Astrocyte (in vitro differentiated cells and primary cell): ENCODE measurements around the gene MYMK. TPM values are rescaled to one million over a fixed set of nuclear protein-coding genes. Genes with fewer than 3 reads are reported as not detected.

Source experiments
- DNase-seq: peaks from one replicate; pipeline ENCODE4 v3.0.0-alpha.2; 2010; ENCODE audit warnings: low read depth
- FAIRE-seq: peaks from 2 replicates; lab custom pipeline; 2011; peaks lifted over from hg19 to GRCh38; lab: Jason Lieb, UNC
- H2AFZ ChIP-seq: 2 replicates; pipeline ENCODE4 v1.6.0; 2012; ENCODE audit warnings: low read depth, low read length, inconsistent platforms
- H3K27ac ChIP-seq: 2 replicates; pipeline ENCODE4 v1.5.1; 2011; ENCODE audit warnings: low read depth, low read length, inconsistent platforms
- H3K27me3 ChIP-seq: 2 replicates; pipeline ENCODE4 v1.6.0; 2011; ENCODE audit warnings: low read length, inconsistent platforms; ENCODE audit not compliant: insufficient read depth
- H3K36me3 ChIP-seq: 2 replicates; pipeline ENCODE4 v1.5.1; 2011; ENCODE audit warnings: low read length, inconsistent platforms; ENCODE audit not compliant: insufficient read depth
- H3K4me1 ChIP-seq: 2 replicates; pipeline ENCODE4 v1.5.1; 2011; ENCODE audit warnings: low read length, inconsistent platforms; ENCODE audit not compliant: insufficient read depth
- H3K4me2 ChIP-seq: 2 replicates; pipeline ENCODE4 v1.6.0; 2012; ENCODE audit warnings: low read length, inconsistent platforms
- H3K4me3 ChIP-seq: 2 replicates; pipeline ENCODE4 v1.5.1; 2011; ENCODE audit warnings: low read depth, mild to moderate bottlenecking, low read length, inconsistent platforms; ENCODE audit not compliant: insufficient read depth
- H3K79me2 ChIP-seq: 2 replicates; pipeline ENCODE4 v1.6.0; 2012; ENCODE audit warnings: mild to moderate bottlenecking, low read length, inconsistent platforms; ENCODE audit not compliant: insufficient read depth
- H3K9ac ChIP-seq: 2 replicates; pipeline ENCODE4 v1.6.0; 2012; ENCODE audit warnings: mild to moderate bottlenecking, low read length, inconsistent platforms
- H3K9me3 ChIP-seq: 2 replicates; pipeline ENCODE4 v1.5.1; 2012; ENCODE audit warnings: low read depth, mild to moderate bottlenecking, low read length, inconsistent platforms; ENCODE audit not compliant: insufficient read depth
- H4K20me1 ChIP-seq: 2 replicates; pipeline ENCODE4 v1.6.0; 2012; ENCODE audit warnings: low read length, inconsistent platforms; ENCODE audit not compliant: insufficient read depth
- H3K27ac Mint-ChIP-seq: one replicate; pipeline ENCODE4 v1.8.0; 2021; ENCODE audit warnings: mild to moderate bottlenecking, mixed read lengths; ENCODE audit not compliant: unreplicated experiment
- H3K27me3 Mint-ChIP-seq: one replicate; pipeline ENCODE4 v1.8.0; 2021; ENCODE audit warnings: low read depth, mixed read lengths; ENCODE audit not compliant: unreplicated experiment
- H3K36me3 Mint-ChIP-seq: one replicate; pipeline ENCODE4 v1.8.0; 2021; ENCODE audit warnings: low read depth, mixed read lengths; ENCODE audit not compliant: unreplicated experiment
- H3K4me1 Mint-ChIP-seq: one replicate; pipeline ENCODE4 v1.8.0; 2021; ENCODE audit warnings: low read depth, mixed read lengths; ENCODE audit not compliant: unreplicated experiment
- H3K4me3 Mint-ChIP-seq: one replicate; pipeline ENCODE4 v1.8.0; 2021; ENCODE audit warnings: mild to moderate bottlenecking, moderate library complexity, mixed read lengths; ENCODE audit not compliant: unreplicated experiment
- H3K9me3 Mint-ChIP-seq: one replicate; pipeline ENCODE4 v1.8.0; 2021; ENCODE audit warnings: mild to moderate bottlenecking, mixed read lengths; ENCODE audit not compliant: unreplicated experiment
- CTCF ChIP-seq: IDR thresholded peaks from 2 replicates; pipeline ENCODE4 v1.5.1; 2011; ENCODE audit warnings: low read depth, mild to moderate bottlenecking, inconsistent platforms, low read length, moderate library complexity; ENCODE audit not compliant: insufficient read depth
- EZH2 ChIP-seq: IDR thresholded peaks from 2 replicates; pipeline ENCODE4 v1.6.1; 2012; ENCODE audit warnings: mild to moderate bottlenecking, low read length, inconsistent platforms; ENCODE audit not compliant: insufficient read depth
- total RNA-seq: library from RNA; stranded (reverse); gene quantifications from 2 replicates; pipeline ENCODE4 v1.2.1, GENCODE V29; 2021

MYMK gene
- total RNA-seq, 1 donor from 2014 or later, result not detected

GRCh38 chr9:133492061-133493021 is 32.4 kb downstream of the MYMK start:
- Mint-ChIP-seq H3K27me3 (peaks cover 16% of the 10 kb centered on the region), H3K9me3 (peaks cover 2% of the 10 kb centered on the region), H3K27ac (no peak overlapping the region), H3K36me3 (no peaks in the 10 kb centered on the region), H3K4me1 (peaks cover 10% of the 10 kb centered on the region), H3K4me3 (no peak overlapping the region)
- Histone ChIP-seq H3K9ac (no peak overlapping the region), H3K9me3 (no peaks in the 10 kb centered on the region), H2AFZ (no peak overlapping the region), H3K4me2 (no peak overlapping the region), H3K79me2 (no peaks in the 10 kb centered on the region), H4K20me1 (no peaks in the 10 kb centered on the region), H3K4me3 (no peak overlapping the region), H3K27ac (no peak overlapping the region), H3K36me3 (no peaks in the 10 kb centered on the region), H3K4me1 (peaks cover 6% of the 10 kb centered on the region), H3K27me3 (peaks cover 13% of the 10 kb centered on the region)
- DNase-seq (no peak), FAIRE-seq (no peak)
- no peak for TF ChIP-seq CTCF

GRCh38 chr9:133491656-133491925 is 33.2 kb downstream of the MYMK start:
- FAIRE-seq, result no peak
- TF ChIP-seq EZH2 (no peak), CTCF (no peak)
- no peak overlapping the region for H3K4me3 ChIP-seq
- peaks cover 8% of the 10 kb centered on the region for H3K27me3 ChIP-seq
- H3K36me3 Mint-ChIP-seq, result no peaks in the 10 kb centered on the region
- H3K27ac Mint-ChIP-seq, result no peak overlapping the region
- no peak overlapping the region for H2AFZ ChIP-seq
- no peaks in the 10 kb centered on the region for H4K20me1 ChIP-seq
- no peak for DNase-seq
- H3K79me2 ChIP-seq, result no peaks in the 10 kb centered on the region
- H3K27me3 Mint-ChIP-seq, result peaks cover 11% of the 10 kb centered on the region
- H3K9me3 Mint-ChIP-seq, result peaks cover 2% of the 10 kb centered on the region
- H3K36me3 ChIP-seq, result no peaks in the 10 kb centered on the region
- H3K9ac ChIP-seq, result no peak overlapping the region
- no peak overlapping the region for H3K4me2 ChIP-seq
- peaks cover 6% of the 10 kb centered on the region for H3K4me1 ChIP-seq
- no peaks in the 10 kb centered on the region for H3K9me3 ChIP-seq
- no peak overlapping the region for H3K27ac ChIP-seq
- H3K4me3 Mint-ChIP-seq, result no peak overlapping the region
- H3K4me1 Mint-ChIP-seq, result peaks cover 10% of the 10 kb centered on the region
